Skeletal muscle cell (primary cell): ENCODE results near the gene VCAN.

Source experiments
- DNase-seq: peaks from one replicate; pipeline ENCODE4 v3.0.0-alpha.2; 2010; ENCODE audit warnings: low read depth
- H3K4me3 ChIP-seq: 2 replicates; pipeline ENCODE4 v1.5.1; 2011; ENCODE audit warnings: low read depth, mild to moderate bottlenecking, control low read depth, low read length, moderate library complexity

Gene VCAN

GRCh38 chr5:83464261-83464660 is 7.3 kb upstream of the VCAN start:
- H3K4me3 ChIP-seq = no peak overlapping the region
- no peak for DNase-seq

DNA sequence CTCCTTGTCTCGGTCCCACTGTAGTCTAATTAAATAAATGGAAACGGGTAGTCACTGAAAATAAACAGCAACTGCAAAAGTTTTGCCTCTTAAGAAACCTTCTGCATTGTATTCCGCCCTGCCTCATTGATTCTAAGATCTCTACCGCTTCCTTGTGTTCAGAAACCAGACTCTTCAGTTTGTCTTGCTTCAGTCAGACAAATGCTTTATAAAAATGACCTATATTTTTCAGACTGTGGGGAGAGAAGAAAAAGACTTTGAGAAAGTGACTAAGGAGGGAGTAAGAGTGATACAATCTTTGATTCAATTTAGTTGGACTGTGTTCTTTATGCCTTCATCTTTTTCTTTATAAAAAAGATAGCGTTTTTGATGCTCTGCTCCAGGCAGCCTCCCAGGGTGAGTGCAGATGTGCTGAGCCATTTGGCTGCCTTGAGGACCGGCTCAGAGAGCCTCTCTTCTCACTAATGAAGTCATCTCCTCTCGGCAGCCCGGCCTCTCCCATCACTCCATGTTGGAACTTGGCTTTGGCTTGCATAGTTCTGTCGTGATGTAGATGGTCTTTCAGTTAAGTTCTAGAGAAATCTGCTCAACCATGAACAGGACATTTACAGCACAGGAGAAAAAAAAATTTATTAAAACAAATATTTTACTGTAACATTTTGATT is 4.0 kb upstream of the VCAN start:
- no peak overlapping the region for H3K4me3 ChIP-seq
- DNase-seq = peak; percentile 64

GRCh38 chr5:83469075-83469474 is 2.5 kb upstream of the VCAN start:
- no peak overlapping the region for H3K4me3 ChIP-seq
- no peak for DNase-seq

DNA sequence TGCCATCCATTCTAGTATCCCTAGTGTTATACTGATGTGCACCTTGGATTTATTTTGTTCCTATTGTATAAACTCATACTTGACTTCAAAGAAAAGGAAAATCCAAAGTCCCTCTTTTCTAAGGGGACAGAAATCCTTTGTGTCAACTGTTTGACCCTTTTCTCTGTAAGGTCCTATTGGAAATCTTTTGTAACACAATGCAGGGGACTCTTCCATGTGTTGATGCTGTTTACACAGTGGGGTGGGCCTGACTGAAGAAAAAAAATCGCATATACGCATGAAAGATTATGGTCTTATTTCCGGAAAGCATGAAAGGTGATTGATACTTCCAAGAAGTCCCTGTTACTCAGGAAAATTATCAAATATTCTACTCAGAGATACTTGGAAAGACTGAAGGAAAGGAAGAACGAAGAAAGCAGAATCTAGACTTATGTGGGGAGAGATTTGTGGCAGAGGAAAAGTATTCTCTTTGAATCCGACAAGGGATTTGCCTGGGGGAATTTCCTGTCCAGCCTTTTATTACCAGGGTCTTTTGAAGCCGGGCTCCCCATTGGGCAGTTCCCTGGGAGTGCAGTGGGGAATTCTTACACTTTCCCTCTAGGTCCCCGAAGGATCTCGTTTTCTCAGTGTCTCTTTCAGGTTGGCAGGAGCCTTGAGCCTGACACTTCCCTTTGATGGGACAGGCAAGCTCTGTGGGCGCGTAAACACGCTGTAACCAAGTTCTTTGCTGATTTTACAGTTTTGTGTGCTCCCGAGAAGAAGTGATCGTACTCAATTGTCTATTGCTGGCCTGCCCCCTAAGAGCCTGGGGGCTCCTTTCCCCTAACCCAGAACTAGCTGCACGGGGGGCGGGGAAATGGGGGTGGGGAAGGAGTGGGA is 779 bp upstream of the VCAN start:
- no peak for DNase-seq
- peak overlapping the region; percentile 73 for H3K4me3 ChIP-seq

DNA sequence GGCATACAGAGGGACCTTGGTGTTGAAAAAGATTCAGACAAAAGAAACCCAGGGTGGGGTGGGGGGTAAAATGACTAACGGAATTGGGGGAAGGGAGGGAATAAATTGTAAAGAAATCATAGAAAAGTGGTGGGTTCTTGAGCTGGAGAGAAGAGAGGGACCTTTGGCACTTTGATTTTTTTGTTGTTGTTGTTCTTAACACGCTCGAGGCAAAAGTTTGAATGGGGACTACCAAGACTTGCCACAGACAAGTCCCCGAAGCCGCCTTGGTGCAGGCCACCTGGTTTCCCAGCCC is 616 bp downstream of the VCAN start:
- no peak for DNase-seq
- peak overlapping the region; percentile 73 for H3K4me3 ChIP-seq

DNA sequence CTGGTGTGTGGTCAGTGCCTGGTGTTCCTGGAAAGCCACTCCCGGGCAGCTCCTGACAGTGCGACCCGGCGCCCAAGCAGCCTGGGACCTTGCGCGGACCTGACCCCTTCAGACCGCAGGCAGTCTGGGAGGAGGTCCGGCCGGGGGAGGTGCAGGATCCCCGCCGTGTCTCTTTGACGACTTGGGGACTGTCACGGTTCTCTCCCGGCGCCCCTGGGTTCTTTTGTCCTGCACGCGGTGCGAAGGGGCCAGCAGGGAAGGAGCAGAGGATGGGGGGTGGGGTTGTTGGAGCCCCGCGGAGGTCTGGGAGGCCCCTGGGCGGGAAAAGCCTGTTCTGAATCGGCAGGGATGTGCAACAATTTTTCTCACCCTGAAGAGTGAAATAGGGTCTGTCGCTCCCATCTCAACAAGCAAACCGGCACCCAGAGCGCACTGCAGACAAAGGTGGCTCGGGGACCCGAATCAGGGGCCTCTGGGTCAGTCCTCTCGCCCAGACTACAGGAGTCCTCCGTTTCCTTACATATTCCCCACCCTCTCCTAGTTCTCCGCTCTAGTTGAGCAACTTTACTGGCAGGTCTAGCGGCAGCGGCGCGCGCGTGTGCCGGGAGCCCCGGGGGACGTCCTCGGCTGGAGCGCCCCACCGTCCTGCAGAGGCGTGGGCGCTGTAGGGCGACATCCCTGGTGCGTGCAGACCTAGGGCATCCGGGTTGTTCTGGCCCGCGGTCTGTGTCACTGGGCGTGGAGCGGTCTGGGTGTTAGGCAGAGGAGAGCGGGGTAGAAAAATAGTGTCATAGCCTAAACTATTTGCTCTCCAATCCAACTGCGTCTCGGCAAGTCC is 1.2 kb downstream of the VCAN start:
- H3K4me3 ChIP-seq = peak overlapping the region; percentile 73
- DNase-seq = peak; percentile 17

DNA sequence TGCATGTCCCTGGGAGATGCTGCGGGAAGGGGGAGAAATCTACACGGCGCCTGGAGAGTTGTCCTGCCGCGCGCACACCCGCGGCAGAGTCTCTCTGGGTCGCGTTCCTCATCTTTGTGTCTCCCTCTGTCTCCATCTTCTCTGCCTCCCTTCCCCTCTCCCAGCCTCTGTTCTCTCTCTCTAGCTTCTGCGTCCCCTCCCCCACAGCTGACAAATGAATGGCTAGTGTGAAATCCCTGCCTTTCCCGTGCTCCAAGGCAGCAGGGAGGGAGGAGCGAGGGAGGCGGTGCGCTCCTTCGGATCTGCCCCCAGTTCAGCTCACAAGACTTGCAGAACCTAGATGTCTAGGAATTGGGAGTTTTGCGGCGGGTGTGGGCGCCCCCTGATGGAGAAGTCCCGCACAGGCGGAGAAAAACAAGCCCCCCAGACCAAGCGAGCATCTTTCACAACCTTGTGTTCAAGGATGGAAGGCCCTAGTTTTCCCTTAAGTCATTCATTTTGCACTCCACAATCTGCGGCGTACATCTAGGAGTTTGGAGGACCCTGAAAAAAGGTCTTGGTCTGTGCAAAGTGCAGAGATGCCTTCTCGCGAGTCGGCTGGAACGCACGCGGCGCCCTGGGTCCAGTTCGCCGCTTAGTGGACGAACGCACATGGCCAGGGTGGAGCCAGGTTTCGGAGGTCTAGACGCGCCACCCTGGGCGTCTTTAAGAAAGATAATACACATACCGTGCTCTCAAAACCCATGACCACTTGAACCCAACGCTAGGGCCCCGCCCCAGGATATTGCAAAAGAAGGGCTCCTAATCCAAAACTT is 2.0 kb downstream of the VCAN start:
- DNase-seq = peak; percentile 98

GRCh38 chr5:83474161-83474796 is 2.7 kb downstream of the VCAN start:
- peak overlapping the region; percentile 73 for H3K4me3 ChIP-seq
- peak; percentile 87 for DNase-seq

More for the DNA sequence above, 2.0 kb downstream of the VCAN start:
- peak overlapping the region; percentile 73 for H3K4me3 ChIP-seq

DNA sequence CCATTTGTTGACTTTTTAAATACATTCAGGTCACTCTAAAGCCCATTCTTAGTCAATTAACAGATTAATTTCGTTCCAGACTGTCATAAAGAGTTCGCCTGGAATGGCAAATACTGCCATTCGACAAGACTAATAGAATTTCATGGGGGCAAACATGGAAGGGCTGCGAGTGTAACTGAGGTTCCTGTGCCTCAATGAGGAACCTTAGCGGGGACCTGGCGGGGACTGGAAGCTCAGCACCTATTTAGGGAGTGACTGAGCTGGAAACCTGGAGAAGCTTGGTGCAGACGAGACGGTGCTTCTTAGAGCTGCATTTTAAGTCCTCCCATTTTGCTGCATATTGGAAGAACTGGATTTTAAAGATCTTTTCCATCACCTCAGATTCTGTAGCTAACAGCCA is 3.4 kb downstream of the VCAN start:
- no peak for DNase-seq
- H3K4me3 ChIP-seq = peak overlapping the region; percentile 73

DNA sequence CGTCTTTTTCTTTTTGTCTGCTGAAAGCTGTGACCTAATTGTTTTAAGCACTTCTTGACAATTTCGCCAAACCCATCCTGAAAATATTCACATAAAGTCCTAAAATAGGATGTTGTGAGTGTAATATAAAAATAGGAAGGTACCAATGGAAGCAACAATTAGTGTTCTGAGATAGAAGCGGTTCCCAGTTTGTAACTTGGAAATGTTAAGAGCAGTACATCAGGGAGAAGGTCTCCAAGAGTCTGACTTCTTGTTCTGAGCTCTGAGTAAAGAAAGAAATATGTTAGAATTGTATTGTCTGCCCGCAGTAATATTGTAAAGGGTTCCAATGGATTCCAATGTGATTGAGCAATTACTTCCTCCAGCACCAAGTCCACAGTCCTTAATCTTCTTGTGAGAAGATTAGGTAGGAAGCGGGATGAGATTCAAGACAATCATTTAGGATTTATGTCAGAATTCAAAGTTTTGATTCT is 3.9 kb downstream of the VCAN start:
- peak; percentile 68 for DNase-seq
- peak overlapping the region; percentile 73 for H3K4me3 ChIP-seq

DNA sequence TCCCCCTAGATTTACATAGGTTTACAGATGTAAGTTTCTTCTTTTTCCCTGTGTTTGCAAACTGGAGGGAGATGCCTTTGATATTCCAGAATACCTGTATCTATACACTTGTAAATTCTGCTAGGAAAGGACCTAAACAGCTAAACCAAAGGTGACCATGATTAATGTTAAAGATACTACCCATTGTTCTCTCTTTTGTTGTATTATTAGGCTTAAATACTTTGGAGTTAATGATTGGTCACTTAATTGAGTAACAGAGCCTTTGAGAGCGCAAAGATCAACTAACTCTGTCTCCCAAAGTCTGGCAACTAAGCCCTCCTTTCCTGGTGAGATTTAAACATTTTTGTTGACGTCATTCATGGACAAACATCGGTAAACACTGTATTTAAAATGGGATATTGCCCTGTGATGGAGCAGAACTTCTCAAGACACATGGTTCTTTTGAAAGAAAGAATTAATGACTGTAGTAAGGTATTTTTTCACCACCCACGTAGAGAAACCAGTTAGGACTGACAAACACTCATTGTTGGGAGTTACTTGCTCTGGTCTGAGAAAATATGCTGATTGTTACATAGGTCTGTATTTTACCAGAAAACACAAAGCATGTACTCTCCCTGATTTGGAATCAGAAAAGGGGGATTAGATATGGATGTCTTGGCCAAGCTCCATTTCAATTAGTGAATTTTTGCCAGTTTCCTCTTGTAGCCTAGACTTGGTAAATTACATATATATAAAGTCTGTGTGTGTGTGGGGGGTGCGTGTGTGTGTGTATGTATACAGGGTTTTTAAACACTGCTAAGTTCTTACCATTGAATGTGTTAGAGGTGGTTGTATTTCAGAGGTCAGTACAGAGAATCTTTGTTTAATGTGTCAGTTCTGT is 4.6 kb downstream of the VCAN start:
- no peak overlapping the region for H3K4me3 ChIP-seq
- DNase-seq = no peak

DNA sequence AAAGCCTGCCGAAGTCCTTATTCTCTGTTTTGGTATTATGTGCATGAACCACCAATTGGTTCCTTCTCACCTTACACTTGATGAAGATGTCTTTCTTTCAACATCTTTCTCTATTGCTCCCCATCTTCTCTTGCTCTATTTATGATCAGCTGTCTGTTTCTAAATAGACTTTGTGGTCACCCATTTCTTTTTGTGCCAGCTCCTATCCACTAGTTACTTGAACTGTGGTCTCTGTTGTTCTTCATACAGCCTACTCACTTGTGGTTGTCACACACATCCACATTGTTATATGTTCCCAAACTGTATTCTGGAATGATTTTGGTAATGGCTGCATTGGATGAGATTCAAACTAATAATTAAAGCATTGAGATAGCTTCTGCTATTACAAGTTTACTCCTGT is 11.4 kb downstream of the VCAN start:
- H3K4me3 ChIP-seq = no peak overlapping the region
- DNase-seq = no peak

- H3K4me3 ChIP-seq = no peak overlapping the region
- DNase-seq = no peak
Observed at GRCh38 chr5:83484294-83484693, 12.8 kb downstream of the VCAN start.

DNA sequence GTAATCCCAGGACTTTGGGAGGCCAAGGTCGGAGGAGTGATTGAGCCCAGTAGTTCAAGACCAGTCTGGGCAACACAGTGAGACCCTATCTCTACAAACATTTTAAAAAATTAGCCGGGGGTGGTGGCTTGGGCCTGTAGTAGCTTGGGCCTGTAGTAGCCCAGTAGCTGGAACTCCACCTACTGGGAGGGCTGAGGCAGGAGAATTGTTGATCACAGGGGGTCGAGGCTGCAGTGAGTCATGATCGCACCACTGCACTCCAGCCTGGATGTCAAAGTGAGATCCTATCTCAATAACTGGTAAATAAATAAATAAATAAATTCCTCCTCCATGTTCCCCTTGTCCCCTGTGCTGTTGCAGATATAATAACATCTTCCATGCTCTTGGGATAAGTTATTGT is 14.3 kb downstream of the VCAN start:
- no peak for DNase-seq
- no peak overlapping the region for H3K4me3 ChIP-seq

DNA sequence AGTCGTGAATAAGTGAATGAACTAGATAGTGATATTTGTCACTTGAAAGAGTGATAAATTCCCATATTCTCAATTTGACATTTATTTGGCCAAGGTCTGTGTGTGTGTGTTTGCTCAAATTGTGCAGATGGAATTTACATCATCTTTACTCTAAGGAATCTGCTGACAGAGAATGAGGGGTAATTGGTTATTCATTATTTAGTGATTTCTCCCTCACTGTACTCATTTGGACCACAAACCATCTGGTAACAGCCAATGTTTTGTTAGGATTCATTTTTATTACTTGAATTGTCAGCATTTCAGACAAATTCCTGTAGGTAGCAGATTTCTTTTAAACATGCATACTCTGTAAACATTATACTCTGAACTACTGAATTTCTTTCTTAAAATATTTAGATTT is 15.6 kb downstream of the VCAN start:
- DNase-seq = no peak
- H3K4me3 ChIP-seq = no peak overlapping the region

- no peak overlapping the region for H3K4me3 ChIP-seq
- no peak for DNase-seq
Observed at GRCh38 chr5:83488271-83488670, 16.7 kb downstream of the VCAN start.

- DNase-seq = no peak
- no peak overlapping the region for H3K4me3 ChIP-seq
Observed at GRCh38 chr5:83488821-83489220, 17.3 kb downstream of the VCAN start.

DNA sequence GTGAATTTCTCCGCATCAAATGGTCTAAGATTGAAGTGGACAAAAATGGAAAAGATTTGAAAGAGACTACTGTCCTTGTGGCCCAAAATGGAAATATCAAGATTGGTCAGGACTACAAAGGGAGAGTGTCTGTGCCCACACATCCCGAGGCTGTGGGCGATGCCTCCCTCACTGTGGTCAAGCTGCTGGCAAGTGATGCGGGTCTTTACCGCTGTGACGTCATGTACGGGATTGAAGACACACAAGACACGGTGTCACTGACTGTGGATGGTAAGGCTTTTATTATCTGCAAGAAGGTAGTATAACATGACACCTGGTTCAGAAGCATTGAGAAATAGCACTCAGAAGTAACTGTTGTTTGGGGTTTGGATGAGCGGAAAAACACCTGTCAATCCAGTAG is 18.7 kb downstream of the VCAN start:
- DNase-seq = no peak
- H3K4me3 ChIP-seq = no peak overlapping the region
